IMR-90 (cell line): ENCODE data around the gene LENG9. TPM values are rescaled to one million over a fixed set of nuclear protein-coding genes. Genes with fewer than 3 reads are reported as not detected.

Experiments used
- ATAC-seq: fragments of 200-7000 bp; cut with Tn5 transposase; 2 replicates; pipeline ENCODE4 v1.9.1; 2020; ENCODE audit warnings: low read depth, mild to moderate bottlenecking, moderate library complexity
- BruUV-seq: library from RNA; stranded (reverse); fragments of 400-500 nt; replicated peaks from 2 replicates; lab custom pipeline; 2021; lab: Mats Ljungman, UMichigan
- CTCF ChIA-PET: fragments of 300-600 bp; formaldehyde crosslinking; extraction: SDS; loops from one replicate; lab custom pipeline; 2021; ENCODE audit warnings: antibody characterized with exemption; lab: Yijun Ruan, JAX
- POLR2A ChIA-PET: fragments of 300-600 bp; sonication (Branson Sonifier 250); formaldehyde crosslinking; loops from one replicate; lab custom pipeline; 2022; ENCODE audit warnings: antibody characterized with exemption; ENCODE audit not compliant: unreplicated experiment; lab: Charles Lee
- DNase-seq: peaks from one replicate; pipeline ENCODE4 v3.0.0; 2013
- H2AFZ ChIP-seq: replicated peaks from 2 replicates; pipeline ENCODE3; 2013; ENCODE audit warnings: low read length, mild to moderate bottlenecking; ENCODE audit not compliant: poor library complexity
- H2AK5ac ChIP-seq: 2 replicates; pipeline ENCODE4 v1.6.1; 2013; ENCODE audit warnings: low read depth, low read length, inconsistent platforms
- H2AK9ac ChIP-seq: replicated peaks from 2 replicates; pipeline ENCODE3; 2013; ENCODE audit warnings: mild to moderate bottlenecking, low read depth, low read length, moderate library complexity; ENCODE audit not compliant: poor library complexity
- H2BK120ac ChIP-seq: 2 replicates; pipeline ENCODE4 v1.6.1; 2013; ENCODE audit warnings: low read depth, low read length, inconsistent platforms
- H2BK15ac ChIP-seq: 3 replicates; pipeline ENCODE4 v1.6.1; 2013; ENCODE audit warnings: low read depth, low read length, inconsistent platforms
- H2BK20ac ChIP-seq: 2 replicates; pipeline ENCODE4 v1.6.1; 2013; ENCODE audit warnings: low read depth, mild to moderate bottlenecking, inconsistent platforms, low read length, moderate library complexity
- H2BK5ac ChIP-seq: 2 replicates; pipeline ENCODE4 v1.6.1; 2013; ENCODE audit warnings: mild to moderate bottlenecking, low read depth, low read length, inconsistent platforms; ENCODE audit not compliant: poor library complexity, severe bottlenecking
- H3K14ac ChIP-seq: replicated peaks from 2 replicates; pipeline ENCODE4 v1.6.1; 2013; ENCODE audit warnings: low read depth, low read length, inconsistent platforms
- H3K18ac ChIP-seq: 2 replicates; pipeline ENCODE4 v1.6.1; 2013; ENCODE audit warnings: low read depth, low read length, control low read depth
- H3K23ac ChIP-seq: 2 replicates; pipeline ENCODE4 v1.6.1; 2013; ENCODE audit warnings: low read depth, low read length, inconsistent platforms
- H3K27ac ChIP-seq: 2 replicates; pipeline ENCODE4 v1.5.1; 2013; ENCODE audit warnings: mild to moderate bottlenecking, control low read depth, low read length; ENCODE audit not compliant: insufficient read depth
- H3K27me3 ChIP-seq: 2 replicates; pipeline ENCODE4 v1.6.1; 2013; ENCODE audit warnings: low read length; ENCODE audit not compliant: control insufficient read depth, insufficient read depth
- H3K36me3 ChIP-seq: 2 replicates; pipeline ENCODE4 v1.6.1; 2013; ENCODE audit warnings: low read length, mixed read lengths; ENCODE audit not compliant: control insufficient read depth, insufficient read depth
- H3K4ac ChIP-seq: 2 replicates; pipeline ENCODE4 v1.6.1; 2013; ENCODE audit warnings: low read depth, low read length, inconsistent platforms
- H3K4me1 ChIP-seq: 2 replicates; pipeline ENCODE4 v1.6.1; 2013; ENCODE audit warnings: low read length, mixed read lengths; ENCODE audit not compliant: control insufficient read depth, insufficient read depth
- H3K4me2 ChIP-seq: 2 replicates; pipeline ENCODE4 v1.6.1; 2013; ENCODE audit warnings: low read depth, mild to moderate bottlenecking, control low read depth, low read length, moderate library complexity
- H3K4me3 ChIP-seq: 2 replicates; pipeline ENCODE4 v1.5.1; 2013; ENCODE audit warnings: low read depth, mild to moderate bottlenecking, control low read depth, low read length, moderate library complexity; ENCODE audit not compliant: insufficient read depth
- H3K56ac ChIP-seq: 2 replicates; pipeline ENCODE4 v1.6.1; 2013; ENCODE audit warnings: low read length, inconsistent platforms; ENCODE audit not compliant: insufficient read depth; ENCODE audit errors: extremely low read depth
- H3K79me1 ChIP-seq, 2 experiments: 2 replicates each; pipeline ENCODE4 v1.6.1; 2013; ENCODE audit warnings: low read length in 2 of 2, inconsistent platforms in 1 of 2, low read depth in 1 of 2
- H3K9ac ChIP-seq: 2 replicates; pipeline ENCODE4 v1.6.1; 2013; ENCODE audit warnings: low read depth, low read length, control low read depth
- H3K9me1 ChIP-seq: 2 replicates; pipeline ENCODE4 v1.6.1; 2013; ENCODE audit warnings: low read length, inconsistent platforms; ENCODE audit not compliant: insufficient read depth
- H3K9me3 ChIP-seq: 2 replicates; pipeline ENCODE4 v1.6.1; 2013; ENCODE audit warnings: low read length; ENCODE audit not compliant: control insufficient read depth, insufficient read depth
- H4K20me1 ChIP-seq: 2 replicates; pipeline ENCODE4 v1.6.1; 2013; ENCODE audit warnings: low read length, inconsistent platforms; ENCODE audit not compliant: insufficient read depth
- H4K5ac ChIP-seq: 2 replicates; pipeline ENCODE4 v1.6.1; 2013; ENCODE audit warnings: mild to moderate bottlenecking, low read depth, low read length, control low read depth
- H4K8ac ChIP-seq, 2 experiments: 2 replicates each; pipeline ENCODE4 v1.6.1; 2013; ENCODE audit warnings: low read depth in 2 of 2, low read length in 2 of 2, control low read depth in 1 of 2, inconsistent platforms in 1 of 2
- H4K91ac ChIP-seq: 2 replicates; pipeline ENCODE4 v1.6.1; 2013; ENCODE audit warnings: low read depth, low read length, inconsistent platforms; ENCODE audit not compliant: insufficient read depth
- BHLHE40 ChIP-seq: fragments of 150-350 bp; IDR thresholded peaks from 2 replicates; pipeline ENCODE4 v1.6.1; 2016; ENCODE audit warnings: mild to moderate bottlenecking, low read depth, low read length
- CEBPB ChIP-seq: IDR thresholded peaks from 2 replicates; pipeline ENCODE4 v1.6.1; 2012; ENCODE audit warnings: low read depth, low read length, improper control_type of control experiment
- FOS ChIP-seq: fragments of 150-350 bp; IDR thresholded peaks from 2 replicates; pipeline ENCODE4 v1.6.1; 2016; ENCODE audit warnings: low read depth, low read length
- MAFK ChIP-seq: IDR thresholded peaks from 2 replicates; pipeline ENCODE4 v1.6.1; 2012; ENCODE audit warnings: low read depth, low read length, improper control_type of control experiment
- MAZ ChIP-seq: IDR thresholded peaks from 2 replicates; pipeline ENCODE4 v1.6.1; 2012; ENCODE audit warnings: low read depth, mild to moderate bottlenecking, low read length, improper control_type of control experiment, moderate library complexity, borderline replicate concordance
- NFE2L2 ChIP-seq: fragments of 150-350 bp; IDR thresholded peaks from 2 replicates; pipeline ENCODE4 v1.6.1; 2016; ENCODE audit warnings: low read depth, mild to moderate bottlenecking, low read length
- WGBS, 2 experiments: methylation state at CpG; one replicate each; pipeline versions ENCODE4 v1.1.5 to v1.1.7; 2013; ENCODE audit warnings: missing lambda C conversion rate in 2 of 2; ENCODE audit not compliant: insufficient read length in 1 of 2; ENCODE audit errors: extremely low coverage in 2 of 2; 5-methylcytosine and 5-hydroxymethylcytosine counted together
- dilution Hi-C: fragments of 300-500 bp; cut with HindIII; formaldehyde crosslinking; loops from one replicate; pipeline ENCODE4 v1.14.3; 2018; ENCODE audit warnings: low sequenced_read_pairs; ENCODE audit not compliant: unreplicated experiment
- in situ Hi-C: fragments of 300-500 bp; cut with MboI; formaldehyde crosslinking; loops from 3 replicates; pipeline ENCODE4 v1.14.3; 2019; ENCODE audit warnings: low sequenced_read_pairs, inconsistent platforms, mixed read lengths
- intact Hi-C: fragments of 100-400 bp; cut with micrococcal nuclease; formaldehyde crosslinking; loops from 2 replicates; pipeline ENCODE4 v1.10.0; 2022
- polyA plus RNA-seq, 3 experiments: library from polyadenylated mRNA; depleted of rRNA; stranded (reverse); fragments of >200 nt; gene quantifications; 2 replicates each; pipeline ENCODE4 v1.2.3, GENCODE V29; 2012; ENCODE audit warnings: low replicate concordance in 1 of 3
- total RNA-seq: library from RNA; depleted of rRNA; stranded (reverse); fragments of >200 nt; gene quantifications from 2 replicates; pipeline ENCODE4 v1.2.3, GENCODE V29; 2012

LENG9 gene
- total and polyA plus RNA-seq, 2 of the 4 experiments (the other 2 are of a cell fraction) = 0.94 to 1.1 TPM

DNA sequence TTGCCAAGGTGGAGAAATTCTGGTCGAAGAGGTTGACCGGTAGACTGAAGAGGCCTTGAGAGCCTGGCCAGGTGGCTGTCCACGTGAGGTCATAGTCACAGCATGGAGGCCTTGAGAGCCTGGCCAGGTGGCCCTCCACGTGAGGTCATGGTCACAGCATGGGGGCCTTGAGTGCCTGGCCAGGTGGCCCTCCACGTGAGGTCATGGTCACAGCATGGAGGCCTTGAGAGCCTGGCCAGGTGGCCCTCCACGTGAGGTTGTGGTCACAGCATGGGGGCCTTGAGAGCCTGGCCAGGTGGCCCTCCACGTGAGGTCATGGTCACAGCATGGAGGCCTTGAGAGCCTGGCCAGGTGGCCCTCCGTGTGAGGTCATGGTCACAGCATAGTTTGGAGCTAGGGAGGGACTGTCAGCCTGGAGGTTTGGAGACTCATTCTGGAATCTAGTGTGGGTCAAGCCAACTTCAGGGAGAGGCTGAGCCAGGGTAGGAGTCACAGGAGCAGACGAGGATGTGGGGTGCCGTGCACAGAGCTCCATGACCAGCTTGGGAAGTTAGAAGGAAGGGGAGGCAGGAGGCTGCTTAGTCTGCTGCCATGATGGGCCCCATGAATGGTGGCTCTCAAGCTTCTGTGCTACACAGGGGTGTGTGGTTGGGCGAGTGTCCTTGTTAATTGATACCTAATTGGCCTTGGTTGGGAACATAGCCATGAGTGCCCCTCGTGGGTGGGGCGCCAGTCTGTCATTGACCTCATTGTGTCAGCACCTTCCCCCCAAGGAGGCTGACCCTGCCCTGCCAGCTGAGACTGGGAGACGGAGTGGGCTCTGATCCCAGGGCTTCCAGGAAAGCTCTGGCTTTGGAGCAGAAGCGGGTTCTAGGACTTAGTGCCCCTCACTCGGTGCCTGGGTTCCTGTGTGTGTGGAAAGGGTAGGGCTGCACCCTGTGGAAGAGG is 4.0 kb downstream of the LENG9 start:
- no peak for ATAC-seq
- in situ Hi-C loops (loop anchor here (10.0 to 25.0 kb wide), 6 partner anchors 255 to 1678 kb away; partner anchors contain the start of genes NAT14, NDUFA3, OSCAR and PRPF31), intact Hi-C loops (loop anchor here (10.0 kb wide), 1 partner anchor 625 kb away; no protein-coding TSS in a partner anchor), dilution Hi-C loops (no loop called here)
- Histone ChIP-seq H3K79me1 (peaks cover 12 to 53% of the 10 kb centered on the region in 2 experiments; a peak in 3 of 4 replicates), H2AK5ac (0 out of 2 replicates have a peak overlapping the region, but pooled peaks have one; percentile 16), H3K27ac (no peak overlapping the region), H2BK5ac (no peak overlapping the region), H3K9ac (no peak overlapping the region), H3K14ac (no peak overlapping the region), H2BK15ac (no peak overlapping the region), H3K9me1 (peaks cover 6% of the 10 kb centered on the region; the same call in 1 of the 2 replicates), H3K4me3 (no peak overlapping the region), H4K91ac (no peak overlapping the region), H3K4ac (no peak overlapping the region), H4K5ac (no peak overlapping the region), H3K18ac (no peak overlapping the region), H4K8ac (no peak overlapping the region), H2BK120ac (no peak overlapping the region), H3K56ac (no peak overlapping the region), H3K36me3 (peaks cover 73% of the 10 kb centered on the region), H3K4me1 (peaks cover 18% of the 10 kb centered on the region), H2AFZ (peak overlapping the region; percentile 32), H3K9me3 (no peaks in the 10 kb centered on the region), H3K4me2 (no peak overlapping the region), H4K20me1 (peaks cover 65% of the 10 kb centered on the region), H3K23ac (no peak overlapping the region; the same call in 1 of the 2 replicates), H2BK20ac (no peak overlapping the region), H2AK9ac (peak overlapping the region; percentile 82), H3K27me3 (no peaks in the 10 kb centered on the region)
- POLR2A ChIA-PET = interaction anchor here (0.5 kb wide), 1 partner anchor 26 kb away, joined by 5 read pairs; no protein-coding TSS in a partner anchor
- TF ChIP-seq MAZ = no peak
- TF ChIP-seq MAFK = no peak
- TF ChIP-seq CEBPB = no peak
- no peak for TF ChIP-seq BHLHE40
- TF ChIP-seq FOS = no peak
- TF ChIP-seq NFE2L2 = no peak
- no TSS peak for BruUV-seq
- no peak for DNase-seq
- CTCF ChIA-PET = no interaction called here
- 84% methylated on average over 5 of the region's 16 CpGs; no CpG with 5 or more reads in 1 of the 2 experiments for WGBS, 2 experiments
